CD4-positive, alpha-beta T cell treated with Interleukin-6 for 4 hours (primary cell): ENCODE measurements around the gene ENSA.
"Not testable (repeated sequence)": the region's sequence is repeated elsewhere in the genome, so short reads cannot be mapped to it uniquely, and the experiment has no call there.

Experiments
- DNase-seq: peaks from one replicate; pipeline ENCODE4 v3.0.0-alpha.2; 2020; ENCODE audit warnings: mixed read lengths

The ENSA gene

GRCh38 chr1:150621497-150622302 is 7.7 kb downstream of the ENSA start:
- DNase-seq, result peak; percentile 78

- DNase-seq, result no peak
Observed at GRCh38 chr1:150620919-150621318, 8.5 kb downstream of the ENSA start.

- DNase-seq, result peak; percentile 39
Observed at GRCh38 chr1:150619576-150620509, 9.6 kb downstream of the ENSA start.

- DNase-seq, result peak; percentile 21
Observed at GRCh38 chr1:150615346-150616201, 13.8 kb downstream of the ENSA start.

GRCh38 chr1:150613061-150613920 is 16.1 kb downstream of the ENSA start:
- DNase-seq, result peak; percentile 65

- DNase-seq, result no peak
Observed at GRCh38 chr1:150612014-150612345, 17.4 kb downstream of the ENSA start.

- no peak for DNase-seq
Observed at GRCh38 chr1:150610576-150610975, 18.8 kb downstream of the ENSA start.

- no peak for DNase-seq
Observed at GRCh38 chr1:150609732-150610131, 19.7 kb downstream of the ENSA start.

GRCh38 chr1:150606463-150607142 is 22.8 kb downstream of the ENSA start:
- DNase-seq, result no peak

GRCh38 chr1:150605451-150605731 is 24.0 kb downstream of the ENSA start:
- DNase-seq, result not testable (repeated sequence)

- no peak for DNase-seq
Observed at GRCh38 chr1:150604226-150604588, 25.2 kb downstream of the ENSA start.

GRCh38 chr1:150603711-150604110 is 25.7 kb downstream of the ENSA start:
- no peak for DNase-seq

- DNase-seq, result not testable (repeated sequence)
Observed at GRCh38 chr1:150602372-150602771, 27.0 kb downstream of the ENSA start.

GRCh38 chr1:150601540-150601939 is 27.9 kb downstream of the ENSA start:
- DNase-seq, result no peak

GRCh38 chr1:150598346-150598745 is 31.1 kb downstream of the ENSA start:
- not testable (repeated sequence) for DNase-seq

- no peak for DNase-seq
Observed at GRCh38 chr1:150596976-150597375, 32.4 kb downstream of the ENSA start.

GRCh38 chr1:150596095-150596892 is 33.1 kb downstream of the ENSA start:
- DNase-seq, result no peak

GRCh38 chr1:150582371-150582770 is 47.0 kb downstream of the ENSA start:
- no peak for DNase-seq

GRCh38 chr1:150581962-150582361 is 47.5 kb downstream of the ENSA start:
- DNase-seq, result not testable (repeated sequence)

GRCh38 chr1:150581437-150581836 is 48.0 kb downstream of the ENSA start:
- not testable (repeated sequence) for DNase-seq

- not testable (repeated sequence) for DNase-seq
Observed at GRCh38 chr1:150580966-150581365, 48.4 kb downstream of the ENSA start.
